Mesodermal cell (in vitro differentiated cells): ENCODE results near the gene CLDN2.

Experiments
- H3K27ac ChIP-seq: 2 replicates; pipeline ENCODE4 v1.7.0; 2013; ENCODE audit warnings: mild to moderate bottlenecking, low read depth, low read length, moderate library complexity; ENCODE audit not compliant: severe bottlenecking
- H3K36me3 ChIP-seq: 2 replicates; pipeline ENCODE4 v1.7.1; 2013; ENCODE audit warnings: mild to moderate bottlenecking, low read length, moderate library complexity; ENCODE audit not compliant: control insufficient read depth, insufficient read depth
- H3K4me1 ChIP-seq: one replicate; pipeline ENCODE4 v1.7.1; 2013; ENCODE audit warnings: mild to moderate bottlenecking, low read length; ENCODE audit not compliant: insufficient read depth, control insufficient read depth, poor library complexity, severe bottlenecking
- H3K4me3 ChIP-seq: 2 replicates; pipeline ENCODE4 v1.7.0; 2013; ENCODE audit warnings: low read length, control low read depth, mild to moderate bottlenecking; ENCODE audit not compliant: insufficient read depth, poor library complexity, severe bottlenecking; ENCODE audit errors: extremely low read depth
- H3K9me3 ChIP-seq: 2 replicates; pipeline ENCODE4 v1.7.1; 2013; ENCODE audit warnings: mild to moderate bottlenecking, low read length, moderate library complexity; ENCODE audit not compliant: control insufficient read depth
- WGBS, 2 experiments: methylation state at CpG; one replicate each; pipeline ENCODE4 v1.1.5; 2013; ENCODE audit warnings: missing lambda C conversion rate in 2 of 2; ENCODE audit not compliant: insufficient coverage in 2 of 2; 5-methylcytosine and 5-hydroxymethylcytosine counted together

Gene CLDN2

GRCh38 chrX:106921637-106922036 lies 1.4 kb downstream of the CLDN2 start:
- Histone ChIP-seq H3K9me3 (no peaks in the 10 kb centered on the region), H3K4me1 (peaks cover 4% of the 10 kb centered on the region), H3K4me3 (no peak overlapping the region), H3K36me3 (no peaks in the 10 kb centered on the region), H3K27ac (no peak overlapping the region)
- 88% methylated on average over 1 of the region's 2 CpGs; no CpG with 5 or more reads in 1 of the 2 experiments for WGBS, 2 experiments

- H3K4me3 ChIP-seq, result no peak overlapping the region
- H3K27ac ChIP-seq, result no peak overlapping the region
- WGBS, 2 experiments, result 80 to 92% methylated on average over 1 to 2 of the region's 3 CpGs
Observed at GRCh38 chrX:106927023-106927422, 6.8 kb downstream of the CLDN2 start.

DNA sequence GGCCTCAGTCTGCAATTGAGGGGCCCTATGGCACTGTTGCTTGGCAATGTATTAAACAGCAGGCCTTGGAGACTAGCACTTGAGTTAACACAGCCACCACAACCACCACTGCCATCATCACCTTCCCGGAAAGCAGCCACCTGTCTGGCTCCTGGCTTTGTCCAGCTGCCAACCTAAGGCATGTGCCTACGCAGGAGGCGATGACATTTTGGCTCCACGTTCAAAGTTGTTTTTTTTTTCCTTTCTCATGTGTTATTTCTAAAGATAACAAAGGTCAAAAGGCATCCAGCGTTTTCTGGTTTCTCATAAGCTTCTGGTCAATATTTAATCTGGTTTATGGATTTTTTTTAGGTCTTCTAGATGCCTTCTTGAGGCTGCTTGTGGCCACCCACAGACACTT lies 7.5 kb downstream of the CLDN2 start:
- no peak overlapping the region for H3K4me3 ChIP-seq
- no peaks in the 10 kb centered on the region for H3K36me3 ChIP-seq
- H3K27ac ChIP-seq, result no peak overlapping the region
- peaks cover 16% of the 10 kb centered on the region for H3K4me1 ChIP-seq
- 88 to 97% methylated on average over 2 to 4 of the region's 5 CpGs for WGBS, 2 experiments
- no peaks in the 10 kb centered on the region for H3K9me3 ChIP-seq

More at GRCh38 chrX:106927023-106927422, 6.8 kb downstream of the CLDN2 start:
- Histone ChIP-seq H3K4me1 (peaks cover 10% of the 10 kb centered on the region), H3K36me3 (no peaks in the 10 kb centered on the region), H3K9me3 (no peaks in the 10 kb centered on the region)

DNA sequence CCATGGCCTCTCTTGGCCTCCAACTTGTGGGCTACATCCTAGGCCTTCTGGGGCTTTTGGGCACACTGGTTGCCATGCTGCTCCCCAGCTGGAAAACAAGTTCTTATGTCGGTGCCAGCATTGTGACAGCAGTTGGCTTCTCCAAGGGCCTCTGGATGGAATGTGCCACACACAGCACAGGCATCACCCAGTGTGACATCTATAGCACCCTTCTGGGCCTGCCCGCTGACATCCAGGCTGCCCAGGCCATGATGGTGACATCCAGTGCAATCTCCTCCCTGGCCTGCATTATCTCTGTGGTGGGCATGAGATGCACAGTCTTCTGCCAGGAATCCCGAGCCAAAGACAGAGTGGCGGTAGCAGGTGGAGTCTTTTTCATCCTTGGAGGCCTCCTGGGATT lies 8.0 kb downstream of the CLDN2 start:
- Histone ChIP-seq H3K36me3 (no peaks in the 10 kb centered on the region), H3K9me3 (no peaks in the 10 kb centered on the region), H3K4me3 (no peak overlapping the region), H3K27ac (no peak overlapping the region), H3K4me1 (peaks cover 22% of the 10 kb centered on the region)
- whole genome bisulfite sequencing, 2 experiments, result 100% methylated on average over 2 of the region's 4 CpGs; no CpG with 5 or more reads in 1 of the 2 experiments

DNA sequence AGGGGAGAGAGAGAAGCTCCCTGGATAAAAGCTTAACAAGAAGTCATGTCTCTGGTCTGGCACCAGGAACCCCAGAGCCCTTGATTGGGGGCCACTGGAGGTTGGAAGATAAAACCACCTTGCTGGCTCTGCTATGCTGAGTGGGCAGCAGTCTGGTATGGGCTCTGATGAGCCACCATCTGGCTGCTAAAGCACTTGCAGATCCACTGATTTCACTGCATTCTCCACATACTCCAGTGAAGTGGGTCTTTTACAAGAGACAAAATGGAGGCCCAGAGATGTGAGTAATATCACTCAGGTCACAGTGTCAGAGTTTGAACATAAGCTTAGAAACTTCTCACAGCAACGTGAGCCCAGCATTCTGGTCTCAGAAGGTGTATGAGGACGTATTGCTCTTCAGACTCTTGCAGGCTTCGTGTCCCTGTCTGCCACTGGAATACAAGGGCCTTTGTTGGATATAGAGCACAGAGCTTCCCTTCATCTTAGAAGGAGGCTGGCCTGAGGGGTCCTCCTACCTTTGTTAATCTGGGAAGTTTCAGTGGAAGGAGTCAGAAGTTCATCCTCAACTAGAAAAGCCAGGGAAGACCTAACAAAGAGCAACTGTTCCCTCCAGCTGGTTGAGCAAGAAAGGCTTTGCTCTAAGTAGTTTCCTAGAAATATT lies 11.8 kb downstream of the CLDN2 start:
- WGBS, 2 experiments, result 83% methylated on average over 1 of the region's 3 CpGs; no CpG with 5 or more reads in 1 of the 2 experiments

GRCh38 chrX:106932492-106932923 lies 12.3 kb downstream of the CLDN2 start:
- Histone ChIP-seq H3K9me3 (no peaks in the 10 kb centered on the region), H3K4me3 (no peak overlapping the region), H3K4me1 (peaks cover 21% of the 10 kb centered on the region), H3K27ac (peak overlapping the region; percentile 92), H3K36me3 (peaks cover 9% of the 10 kb centered on the region)
- 100% methylated on average over 1 of the region's 4 CpGs; no CpG with 5 or more reads in 1 of the 2 experiments for WGBS, 2 experiments

More for the DNA sequence above, 11.8 kb downstream of the CLDN2 start:
- Histone ChIP-seq H3K36me3 (peaks cover 9% of the 10 kb centered on the region), H3K27ac (peak overlapping the region; percentile 92), H3K4me3 (no peak overlapping the region), H3K4me1 (peaks cover 25% of the 10 kb centered on the region), H3K9me3 (no peaks in the 10 kb centered on the region)

GRCh38 chrX:106932960-106933537 lies 12.8 kb downstream of the CLDN2 start:
- Histone ChIP-seq H3K4me1 (peaks cover 21% of the 10 kb centered on the region), H3K27ac (peak overlapping the region; percentile 92), H3K36me3 (peaks cover 9% of the 10 kb centered on the region), H3K4me3 (no peak overlapping the region), H3K9me3 (no peaks in the 10 kb centered on the region)
- 85 to 100% methylated on average over 1 to 4 of the region's 6 CpGs for WGBS, 2 experiments

DNA sequence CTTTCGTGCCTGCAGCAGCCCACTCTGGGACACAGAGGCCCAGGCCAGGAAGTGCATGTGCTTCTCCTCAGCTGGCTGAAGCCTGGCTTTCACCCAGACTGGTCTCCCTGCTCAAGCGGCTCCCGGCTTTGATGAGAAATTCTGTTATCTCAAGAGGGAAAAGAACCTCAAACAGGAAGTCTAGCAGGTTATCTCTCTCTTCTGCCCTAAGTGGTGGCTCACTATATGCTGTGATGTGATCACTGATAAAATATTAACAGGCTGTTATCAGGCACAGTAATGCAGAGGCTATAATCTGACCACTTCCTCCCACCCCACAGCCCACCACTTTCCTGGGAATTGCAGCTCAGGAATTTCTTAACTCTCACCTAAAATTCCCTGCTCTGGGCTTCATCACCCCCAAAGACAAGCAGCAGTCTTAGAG lies 13.3 kb downstream of the CLDN2 start:
- Histone ChIP-seq H3K27ac (peak overlapping the region; percentile 92), H3K36me3 (peaks cover 14% of the 10 kb centered on the region), H3K4me3 (no peak overlapping the region), H3K4me1 (peaks cover 21% of the 10 kb centered on the region), H3K9me3 (no peaks in the 10 kb centered on the region)
- no CpG with 5 or more reads among the region's 3 CpGs for WGBS, 2 experiments

- H3K9me3 ChIP-seq, result no peaks in the 10 kb centered on the region
- peaks cover 23% of the 10 kb centered on the region for H3K36me3 ChIP-seq
- 83 to 94% methylated on average over 2 of the region's 4 CpGs for WGBS, 2 experiments
- no peak overlapping the region for H3K4me3 ChIP-seq
- peaks cover 21% of the 10 kb centered on the region for H3K4me1 ChIP-seq
- no peak overlapping the region for H3K27ac ChIP-seq
Observed at GRCh38 chrX:106935175-106935574, 15.0 kb downstream of the CLDN2 start.

GRCh38 chrX:106936246-106936645 lies 16.0 kb downstream of the CLDN2 start:
- Histone ChIP-seq H3K4me3 (no peak overlapping the region), H3K27ac (no peak overlapping the region), H3K9me3 (no peaks in the 10 kb centered on the region), H3K4me1 (peaks cover 21% of the 10 kb centered on the region), H3K36me3 (peaks cover 27% of the 10 kb centered on the region)
- WGBS, 2 experiments, result no CpG with 5 or more reads among the region's 1 CpG

- Histone ChIP-seq H3K36me3 (peaks cover 45% of the 10 kb centered on the region), H3K9me3 (no peaks in the 10 kb centered on the region)
Observed at GRCh38 chrX:106939566-106939965, 19.4 kb downstream of the CLDN2 start.

More at GRCh38 chrX:106939566-106939965, 19.4 kb downstream of the CLDN2 start:
- H3K4me1 ChIP-seq, result no peaks in the 10 kb centered on the region
- H3K27ac ChIP-seq, result no peak overlapping the region
- no peak overlapping the region for H3K4me3 ChIP-seq
- no CpG with 5 or more reads among the region's 3 CpGs for WGBS, 2 experiments
